GM12872 (cell line): ENCODE results near the gene CENPT.

Experiments used
- TF ChIP-seq, protein P1 (sequence below): IDR thresholded peaks from 3 replicates; pipeline ENCODE4 v1.5.1; 2011; ENCODE audit warnings: low read depth, mild to moderate bottlenecking, low read length, moderate library complexity; ENCODE audit not compliant: insufficient read depth

CENPT gene

DNA sequence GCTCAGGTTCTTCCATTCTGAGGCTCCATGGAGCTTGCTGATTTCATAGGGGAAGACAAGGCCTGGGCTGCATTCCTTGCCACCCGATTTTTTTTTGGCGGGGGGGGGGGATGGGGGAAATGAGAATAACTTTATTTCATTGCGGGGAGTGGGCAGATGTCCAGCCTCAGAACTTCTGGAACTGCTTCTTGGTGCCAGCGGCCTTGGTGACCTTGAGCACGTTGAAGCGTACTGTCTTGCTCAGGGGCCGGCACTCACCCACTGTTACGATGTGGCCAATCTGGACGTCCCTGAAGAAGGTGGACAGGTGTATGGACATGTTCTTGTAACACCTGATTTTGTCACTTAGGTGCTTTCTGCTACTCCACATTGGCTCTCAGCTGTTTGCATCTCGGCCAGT lies 8.3 kb upstream of the CENPT start:
- TF ChIP-seq, protein P1, sequence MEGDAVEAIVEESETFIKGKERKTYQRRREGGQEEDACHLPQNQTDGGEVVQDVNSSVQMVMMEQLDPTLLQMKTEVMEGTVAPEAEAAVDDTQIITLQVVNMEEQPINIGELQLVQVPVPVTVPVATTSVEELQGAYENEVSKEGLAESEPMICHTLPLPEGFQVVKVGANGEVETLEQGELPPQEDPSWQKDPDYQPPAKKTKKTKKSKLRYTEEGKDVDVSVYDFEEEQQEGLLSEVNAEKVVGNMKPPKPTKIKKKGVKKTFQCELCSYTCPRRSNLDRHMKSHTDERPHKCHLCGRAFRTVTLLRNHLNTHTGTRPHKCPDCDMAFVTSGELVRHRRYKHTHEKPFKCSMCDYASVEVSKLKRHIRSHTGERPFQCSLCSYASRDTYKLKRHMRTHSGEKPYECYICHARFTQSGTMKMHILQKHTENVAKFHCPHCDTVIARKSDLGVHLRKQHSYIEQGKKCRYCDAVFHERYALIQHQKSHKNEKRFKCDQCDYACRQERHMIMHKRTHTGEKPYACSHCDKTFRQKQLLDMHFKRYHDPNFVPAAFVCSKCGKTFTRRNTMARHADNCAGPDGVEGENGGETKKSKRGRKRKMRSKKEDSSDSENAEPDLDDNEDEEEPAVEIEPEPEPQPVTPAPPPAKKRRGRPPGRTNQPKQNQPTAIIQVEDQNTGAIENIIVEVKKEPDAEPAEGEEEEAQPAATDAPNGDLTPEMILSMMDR = no peak

DNA sequence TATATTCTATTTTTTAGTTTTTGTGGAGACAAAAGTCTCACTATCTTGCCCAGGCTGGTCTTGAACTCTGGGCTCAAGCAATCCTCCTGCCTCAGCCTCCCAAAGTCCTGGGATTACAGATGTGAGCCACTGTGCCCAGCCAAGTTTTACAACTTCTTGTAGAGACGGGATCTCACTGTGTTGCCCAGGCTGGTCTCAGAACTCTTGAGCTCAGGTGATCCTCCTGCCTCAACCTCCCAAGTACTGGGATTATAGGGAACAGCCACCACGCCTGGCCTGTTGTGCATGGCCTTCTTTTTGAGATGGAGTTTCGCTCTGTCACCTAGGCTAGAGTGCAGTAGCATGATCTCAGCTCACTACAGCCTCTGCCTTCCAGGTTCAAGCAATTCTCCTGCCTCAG lies 6.2 kb upstream of the CENPT start:
- TF ChIP-seq, protein P1 = no peak

DNA sequence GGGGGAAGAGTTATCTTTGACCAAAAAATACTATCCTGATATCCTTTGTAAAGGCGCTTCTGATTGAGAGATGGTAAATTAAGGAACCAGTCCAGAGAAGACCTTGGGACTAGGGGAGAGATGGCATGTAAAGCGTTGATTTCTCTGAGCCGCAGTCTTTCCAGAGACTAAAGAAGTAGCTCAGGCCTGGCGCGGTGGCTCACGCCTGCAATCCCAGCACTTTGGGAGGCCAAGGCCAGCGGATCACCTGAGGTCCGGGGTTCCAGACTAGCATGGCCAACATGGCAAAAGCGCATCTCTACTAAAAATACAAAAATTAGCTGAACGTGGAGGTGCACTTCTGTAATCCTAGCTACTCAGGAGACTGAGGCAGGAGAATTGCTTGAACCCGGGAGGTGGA lies 625 bp upstream of the CENPT start:
- TF ChIP-seq, protein P1 = no peak

DNA sequence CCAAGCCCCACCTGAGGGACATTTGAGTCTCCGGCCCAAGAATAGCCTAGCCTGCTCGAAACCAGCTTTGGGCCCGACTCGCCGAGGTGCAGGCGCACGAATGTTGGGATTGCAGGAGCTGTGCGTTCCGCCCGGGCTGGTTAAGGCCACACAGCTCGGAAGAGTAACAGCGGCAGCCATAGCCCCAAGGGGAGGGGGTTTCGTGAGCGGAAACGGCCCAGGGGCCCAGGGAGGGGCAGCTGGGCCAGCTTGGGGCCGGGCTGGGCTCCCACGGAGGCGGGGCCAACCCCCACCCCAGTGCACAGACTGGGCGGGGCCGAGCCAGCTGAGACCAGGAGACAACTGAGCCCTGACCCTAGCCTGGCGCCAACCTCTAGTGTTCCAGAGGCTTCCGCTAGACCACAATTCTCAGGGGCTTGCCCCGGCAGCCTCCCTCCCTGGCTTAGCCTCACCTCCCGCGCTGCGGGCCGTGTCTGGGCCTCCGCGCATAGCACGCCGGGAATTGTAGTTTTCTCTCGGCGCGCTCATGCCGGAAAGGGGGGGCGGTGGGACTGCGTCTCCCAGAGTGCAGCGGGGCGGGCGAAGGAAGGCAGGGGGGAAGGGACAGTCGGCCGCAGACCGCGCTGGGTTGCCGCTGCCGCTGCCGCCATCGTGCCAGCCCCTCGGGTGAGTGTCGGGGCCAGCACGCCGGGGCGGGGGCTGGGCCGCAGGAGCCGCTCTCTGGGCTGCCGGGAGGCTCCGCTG lies 1.0 kb downstream of the CENPT start, which contains the start of gene NUTF2:
TSS of gene NUTF2 (plus strand) at position 614 of the 744 bp plus-strand sequence. CDS start 18,198 bp downstream, outside the sequence.
- TF ChIP-seq, protein P1 = no peak

DNA sequence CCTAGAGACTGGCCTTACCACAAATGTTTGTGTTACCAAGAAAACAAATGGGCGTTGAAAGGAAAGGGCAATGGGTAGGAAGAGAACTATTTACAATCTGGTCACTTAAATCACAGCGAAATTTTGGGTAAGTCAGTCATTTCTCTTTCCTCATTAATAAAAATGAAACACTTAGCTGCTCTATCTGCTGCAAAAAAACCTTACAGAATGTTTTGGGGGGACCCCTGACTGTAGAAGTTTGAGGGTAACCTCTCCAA lies 1.5 kb downstream of the CENPT start:
- TF ChIP-seq, protein P1 = no peak

DNA sequence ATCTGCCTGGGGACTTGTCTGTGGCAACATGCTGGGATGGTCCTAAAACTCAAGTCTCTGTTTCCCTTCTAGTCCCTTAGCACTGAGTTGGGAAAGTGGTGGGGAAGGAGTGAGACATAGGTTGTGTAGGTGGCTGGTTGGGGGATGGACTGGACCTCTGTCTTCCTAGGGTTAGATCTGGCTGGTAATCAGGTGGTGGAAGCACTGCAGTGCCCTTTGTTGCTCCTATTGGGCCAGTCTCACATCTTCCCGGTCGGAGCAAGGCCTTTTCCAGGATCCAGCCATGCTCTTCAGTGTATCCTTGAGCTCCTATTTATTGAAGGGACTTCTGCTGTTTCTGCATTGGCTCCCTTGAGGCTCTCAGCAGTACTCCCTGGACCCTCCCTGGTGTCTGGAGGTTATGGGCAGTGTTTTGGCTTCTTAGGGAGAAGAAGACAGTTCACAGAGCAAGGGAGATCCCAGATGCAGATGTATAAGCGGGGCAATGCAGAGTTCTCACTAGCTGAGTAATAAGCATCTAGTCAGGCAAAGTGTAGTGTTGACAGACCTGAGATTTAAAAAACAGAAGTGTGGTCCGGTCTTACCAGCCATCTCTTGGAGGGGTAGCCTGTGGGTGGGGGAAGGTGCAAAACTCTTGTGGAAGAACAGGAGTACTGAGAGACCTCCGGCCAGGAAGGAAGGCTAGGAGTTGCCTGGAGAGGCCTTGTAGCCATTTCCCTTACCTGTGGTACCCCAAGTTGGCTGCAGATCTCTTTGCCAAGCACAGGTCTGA lies 2.0 kb downstream of the CENPT start:
- TF ChIP-seq, protein P1 = no peak

DNA sequence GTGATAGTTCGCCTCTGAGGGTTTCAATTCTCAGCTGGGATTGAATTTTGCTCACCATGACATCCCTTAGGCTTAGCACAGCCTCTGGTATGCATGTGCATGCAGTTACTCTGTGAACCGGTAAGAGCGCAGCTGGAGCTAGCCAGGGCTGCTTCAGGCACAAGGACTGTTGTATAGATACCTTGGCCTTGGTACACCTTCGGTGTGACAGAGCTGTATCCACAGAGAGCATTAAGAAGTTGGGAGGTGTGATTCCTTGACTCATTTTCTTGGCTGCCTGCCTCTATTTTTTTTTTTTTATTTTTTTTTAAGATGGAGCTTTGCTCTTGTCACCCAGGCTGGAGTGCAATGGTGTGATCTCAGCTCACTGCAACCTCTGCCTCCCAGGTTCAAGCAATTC lies 3.0 kb downstream of the CENPT start:
- TF ChIP-seq, protein P1 = no peak
